Measurements from ENCODE around the gene JPH2.

DNA sequence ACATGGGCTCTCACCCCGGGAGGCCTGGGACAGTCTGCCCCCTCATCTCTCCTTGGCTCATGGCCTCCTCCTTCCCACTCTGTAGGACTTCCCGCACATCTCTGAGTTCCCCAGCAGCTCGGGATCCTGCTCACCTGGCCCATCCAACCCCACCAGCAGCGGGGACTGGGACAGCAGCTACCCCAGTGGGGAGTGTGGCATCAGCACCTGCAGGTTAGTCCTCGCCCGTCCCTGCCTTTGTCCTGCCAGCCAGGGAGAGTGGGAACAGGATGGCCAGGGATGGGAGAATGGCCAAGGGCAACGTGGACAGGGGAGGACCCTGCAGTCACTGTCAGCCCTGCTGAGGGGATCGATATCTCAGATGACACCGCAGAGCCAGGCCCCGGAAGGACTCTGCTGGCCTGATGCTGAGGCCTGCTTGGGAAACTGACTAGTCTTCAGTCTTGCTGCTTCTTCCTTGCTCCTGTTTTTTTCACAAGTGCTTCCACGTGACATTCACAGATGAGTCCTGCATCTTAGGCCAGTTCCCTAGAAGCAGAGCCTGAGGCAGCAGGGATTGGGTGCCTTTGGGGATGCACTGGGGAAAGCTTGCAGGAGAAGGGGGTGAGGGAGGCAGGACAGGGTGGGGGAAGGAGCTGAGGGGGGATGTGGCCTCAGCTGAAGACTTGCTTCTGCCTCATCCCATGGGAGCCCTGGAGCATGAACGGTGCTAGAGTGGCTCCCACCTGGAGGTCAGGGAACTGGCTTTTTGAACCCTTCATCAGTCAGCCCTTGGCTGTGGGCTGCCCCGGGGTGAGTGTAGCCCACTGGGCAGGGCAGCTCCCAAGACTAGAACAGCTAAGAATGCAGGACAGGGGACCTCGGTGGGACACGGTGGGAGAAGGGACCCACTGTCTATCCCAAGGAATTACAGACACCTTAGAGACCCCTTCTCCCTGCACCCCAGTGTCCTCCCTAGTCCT is 120.1 kb downstream of the JPH2 start:
- TF ChIP-seq, protein P1, sequence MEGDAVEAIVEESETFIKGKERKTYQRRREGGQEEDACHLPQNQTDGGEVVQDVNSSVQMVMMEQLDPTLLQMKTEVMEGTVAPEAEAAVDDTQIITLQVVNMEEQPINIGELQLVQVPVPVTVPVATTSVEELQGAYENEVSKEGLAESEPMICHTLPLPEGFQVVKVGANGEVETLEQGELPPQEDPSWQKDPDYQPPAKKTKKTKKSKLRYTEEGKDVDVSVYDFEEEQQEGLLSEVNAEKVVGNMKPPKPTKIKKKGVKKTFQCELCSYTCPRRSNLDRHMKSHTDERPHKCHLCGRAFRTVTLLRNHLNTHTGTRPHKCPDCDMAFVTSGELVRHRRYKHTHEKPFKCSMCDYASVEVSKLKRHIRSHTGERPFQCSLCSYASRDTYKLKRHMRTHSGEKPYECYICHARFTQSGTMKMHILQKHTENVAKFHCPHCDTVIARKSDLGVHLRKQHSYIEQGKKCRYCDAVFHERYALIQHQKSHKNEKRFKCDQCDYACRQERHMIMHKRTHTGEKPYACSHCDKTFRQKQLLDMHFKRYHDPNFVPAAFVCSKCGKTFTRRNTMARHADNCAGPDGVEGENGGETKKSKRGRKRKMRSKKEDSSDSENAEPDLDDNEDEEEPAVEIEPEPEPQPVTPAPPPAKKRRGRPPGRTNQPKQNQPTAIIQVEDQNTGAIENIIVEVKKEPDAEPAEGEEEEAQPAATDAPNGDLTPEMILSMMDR (IDR thresholded peaks at IDR 0.05; ENCODE audit: insufficient read depth, low read depth, low read length) = no peak
- no peak for TF ChIP-seq EZH2 (IDR thresholded peaks at IDR 0.05; ENCODE audit: insufficient read depth, low read length)
